Endothelial cell of umbilical vein (primary cell): ENCODE data around the gene PRUNE2. TPM values are rescaled to one million over a fixed set of nuclear protein-coding genes. Genes with fewer than 3 reads are reported as not detected.

ENCODE experiments used
- BruUV-seq: library from RNA; stranded (reverse); fragments of 400-500 nt; replicated peaks from 2 replicates; lab custom pipeline; 2021; lab: Mats Ljungman, UMichigan
- CTCF ChIA-PET: fragments of 300-600, 350-600 bp; sonication (Branson Sonifier 250); formaldehyde crosslinking; loops from one replicate; lab custom pipeline; 2021; ENCODE audit warnings: antibody characterized with exemption, inconsistent platforms; lab: Charles Lee
- POLR2A ChIA-PET: fragments of 300-600, 350-600 bp; sonication (Branson Sonifier 250); formaldehyde crosslinking; loops from one replicate; lab custom pipeline; 2021; ENCODE audit warnings: antibody characterized with exemption, inconsistent platforms; lab: Charles Lee
- DNase-seq: peaks from one replicate; pipeline ENCODE4 v3.0.0-alpha.2; 2011; ENCODE audit warnings: low read depth, low spot score
- FAIRE-seq: peaks from 2 replicates; lab custom pipeline; 2011; peaks lifted over from hg19 to GRCh38; lab: Jason Lieb, UNC
- H2AFZ ChIP-seq: 2 replicates; pipeline ENCODE4 v1.6.0; 2012; ENCODE audit warnings: low read depth, low read length, control low read depth, inconsistent platforms
- H3K27ac ChIP-seq: 2 replicates; pipeline ENCODE4 v1.5.1; 2011; ENCODE audit warnings: low read depth, mild to moderate bottlenecking, control low read depth, low read length, moderate library complexity; ENCODE audit not compliant: insufficient read depth
- H3K27me3 ChIP-seq, 2 experiments: 2 replicates each; pipeline versions ENCODE4 v1.6.0 to v1.6.1; 2011; ENCODE audit warnings: low read length in 2 of 2, mixed read lengths in 1 of 2; ENCODE audit not compliant: control insufficient read depth in 2 of 2, insufficient read depth in 2 of 2
- H3K36me3 ChIP-seq, 2 experiments: 2 replicates in 1 of 2; 3 replicates in 1 of 2; pipeline ENCODE4 v1.5.1; 2011; ENCODE audit warnings: low read length in 2 of 2, mild to moderate bottlenecking in 1 of 2, moderate library complexity in 1 of 2; ENCODE audit not compliant: control insufficient read depth in 2 of 2, insufficient read depth in 2 of 2; ENCODE audit errors: extremely low read depth in 1 of 2
- H3K4me1 ChIP-seq: 3 replicates; pipeline ENCODE4 v1.5.1; 2011; ENCODE audit warnings: mild to moderate bottlenecking, low read length; ENCODE audit not compliant: control insufficient read depth, insufficient read depth; ENCODE audit errors: extremely low read depth
- H3K4me2 ChIP-seq: 2 replicates; pipeline ENCODE4 v1.6.1; 2011; ENCODE audit warnings: low read length, control low read depth, mixed read lengths; ENCODE audit not compliant: insufficient read depth
- H3K4me3 ChIP-seq, 3 experiments: fragments of 200-600 bp in 1 of 3; sonication (generic), shearing (Covaris generic) in 1 of 3; replicated peaks in 1 of 3; 2 replicates each; pipeline ENCODE4 v1.5.1; 2011 to 2016; ENCODE audit warnings: control low read depth in 3 of 3, low read length in 3 of 3, mild to moderate bottlenecking in 2 of 3, inconsistent platforms in 1 of 3, low read depth in 1 of 3, moderate library complexity in 1 of 3; ENCODE audit not compliant: insufficient read depth in 1 of 3
- H3K79me2 ChIP-seq: 2 replicates; pipeline ENCODE4 v1.6.0; 2012; ENCODE audit warnings: low read length, inconsistent platforms; ENCODE audit not compliant: control insufficient read depth, insufficient read depth
- H3K9ac ChIP-seq: replicated peaks from 2 replicates; pipeline ENCODE3; 2011; ENCODE audit warnings: low read length, control low read depth; ENCODE audit not compliant: insufficient read depth; ENCODE audit errors: extremely low read depth
- H3K9me1 ChIP-seq: replicated peaks from 3 replicates; pipeline ENCODE4 v1.6.0; 2011; ENCODE audit warnings: mild to moderate bottlenecking, low read length; ENCODE audit not compliant: control insufficient read depth, insufficient read depth; ENCODE audit errors: extremely low read depth
- H3K9me3 ChIP-seq: replicated peaks from 2 replicates; pipeline ENCODE4 v1.5.1; 2012; ENCODE audit warnings: low read length, inconsistent platforms; ENCODE audit not compliant: control insufficient read depth, insufficient read depth
- H4K20me1 ChIP-seq: replicated peaks from 2 replicates; pipeline ENCODE3; 2011; ENCODE audit warnings: mild to moderate bottlenecking, low read length; ENCODE audit not compliant: control insufficient read depth, insufficient read depth; ENCODE audit errors: extremely low read depth
- CTCF ChIP-seq, 2 donors: IDR thresholded peaks; 1 replicate in 1 of 2; 2 replicates in 1 of 2; pipeline ENCODE4 v1.5.1; 2011; ENCODE audit warnings: low read length in 2 of 2, mild to moderate bottlenecking in 2 of 2, moderate library complexity in 2 of 2, control low read depth in 1 of 2, inconsistent platforms in 1 of 2, low read depth in 1 of 2; ENCODE audit not compliant: insufficient read depth in 1 of 2; ENCODE audit errors: extremely low read depth in 1 of 2
- EZH2 ChIP-seq: IDR thresholded peaks from 2 replicates; pipeline ENCODE4 v1.6.1; 2012; ENCODE audit warnings: borderline replicate concordance, low read depth, mild to moderate bottlenecking, moderate library complexity, low read length, inconsistent platforms; ENCODE audit not compliant: severe bottlenecking
- FOS ChIP-seq: IDR thresholded peaks from 2 replicates; pipeline ENCODE4 v1.6.1; 2011; ENCODE audit warnings: mild to moderate bottlenecking, low read length, moderate library complexity, borderline replicate concordance; ENCODE audit not compliant: insufficient read depth
- GATA2 ChIP-seq: IDR thresholded peaks from 2 replicates; pipeline ENCODE4 v1.7.0; 2011; ENCODE audit warnings: low read depth, mild to moderate bottlenecking, moderate library complexity, mixed read lengths, low read length; ENCODE audit not compliant: insufficient read length, insufficient read depth
- JUN ChIP-seq: IDR thresholded peaks from 2 replicates; pipeline ENCODE4 v1.6.1; 2011; ENCODE audit warnings: borderline replicate concordance, low read depth; ENCODE audit not compliant: insufficient read length, insufficient read depth
- MAX ChIP-seq: IDR thresholded peaks from 2 replicates; pipeline ENCODE4 v1.6.1; 2011; ENCODE audit not compliant: insufficient read depth, insufficient read length
- MYC ChIP-seq: IDR thresholded peaks from one replicate; pipeline ENCODE4 v1.6.1; 2011; ENCODE audit warnings: mild to moderate bottlenecking, low read depth, low read length
- POLR2A ChIP-seq: IDR thresholded peaks from 2 replicates; pipeline ENCODE4 v1.6.1; 2012; ENCODE audit warnings: low read depth, mild to moderate bottlenecking, control low read depth, low read length
- POLR2AphosphoS5 ChIP-seq: IDR thresholded peaks from 2 replicates; pipeline ENCODE4 v1.6.1; 2012; ENCODE audit warnings: low read depth, mild to moderate bottlenecking, control low read depth, low read length, moderate library complexity; ENCODE audit not compliant: insufficient read depth
- dilution Hi-C: fragments of 300-500 bp; cut with MboI; formaldehyde crosslinking; loops from one replicate; pipeline ENCODE4 v1.15.0; 2019; ENCODE audit warnings: low sequenced_read_pairs; ENCODE audit not compliant: extremely low pct_ligation_motif_present
- intact Hi-C: fragments of 100-400 bp; cut with micrococcal nuclease; formaldehyde crosslinking; loops from one replicate; pipeline ENCODE4 v1.10.0; 2022
- polyA plus RNA-seq, 4 experiments: library from polyadenylated mRNA; depleted of rRNA in 3 of 4; stranded (reverse) in 3 of 4; unstranded in 1 of 4; fragments of >200 nt; gene quantifications; 2 replicates each; pipeline versions ENCODE4 v1.2.1 to v1.2.3, GENCODE V29; 2011 to 2012; ENCODE audit warnings: missing spikeins in 1 of 4
- total RNA-seq: library from RNA; stranded (reverse); gene quantifications from 2 replicates; pipeline ENCODE4 v1.2.3, GENCODE V29; 2021

Gene PRUNE2
- total and polyA plus RNA-seq, 2 donors (not counting 3 experiments of a cell fraction or from before 2014, with no cell fraction given), result 15.8 to 21.7 TPM

- TF ChIP-seq CTCF (IDR thresholded peaks at IDR 0.05; ENCODE audit: extremely low read depth in 1 of 2, insufficient read depth in 1 of 2, low read depth in 1 of 2, low read length in 2 of 2) (no peak), GATA2 (no peak), FOS (no peak), MAX (no peak), JUN (no peak), EZH2 (no peak), MYC (no peak), POLR2AphosphoS5 (no peak), POLR2A (no peak)
- FAIRE-seq, result no peak
- Histone ChIP-seq H3K4me3 (no peak overlapping the region), H3K4me1 (no peaks in the 10 kb centered on the region), H3K79me2 (no peaks in the 10 kb centered on the region), H3K9ac (no peak overlapping the region), H3K27ac (no peak overlapping the region), H3K27me3 (peaks cover 23 to 30% of the 10 kb centered on the region in 2 experiments), H3K4me2 (no peak overlapping the region), H3K9me3 (no peaks in the 10 kb centered on the region), H3K9me1 (no peaks in the 10 kb centered on the region), H2AFZ (no peak overlapping the region), H4K20me1 (no peaks in the 10 kb centered on the region), H3K36me3 (no peaks in the 10 kb centered on the region)
- POLR2A ChIA-PET, result no interaction called here
- no peak for DNase-seq
- CTCF ChIA-PET, result interaction anchor here (1.4 kb wide), 1 partner anchor 244 kb away, joined by 3 read pairs; no protein-coding TSS in a partner anchor
- intact Hi-C loops, result no loop called here
- no TSS peak for BruUV-seq
- dilution Hi-C loops, result no loop called here
Observed at GRCh38 chr9:76906647-76906975, 697 bp upstream of the PRUNE2 start.
